ENCODE results near the gene VEGFB. TPM values are rescaled to one million over a fixed set of nuclear protein-coding genes. Genes with fewer than 3 reads are reported as not detected.

The VEGFB gene
- total RNA-seq, 4 donors from 2014 or later = 20.0 to 120 (median 26.0) TPM

- no peaks in the 10 kb centered on the region for H3K9me3 ChIP-seq
- no peak overlapping the region for H3K27ac ChIP-seq
- peak in 1 of 2 donors; percentile 17 for DNase-seq
- no peaks in the 10 kb centered on the region for H3K27me3 ChIP-seq
- TF ChIP-seq POLR2A (IDR thresholded peaks at IDR 0.05) = no peak
- no peak for TF ChIP-seq CTCF (IDR thresholded peaks at IDR 0.05)
- no peak overlapping the region for H3K4me3 ChIP-seq
- no peaks in the 10 kb centered on the region for H3K36me3 ChIP-seq
- no peaks in the 10 kb centered on the region for H3K4me1 ChIP-seq
- intact Hi-C loops (cut with DNase I; ENCODE audit: low total_unique reads) = no loop called here
Measured at GRCh38 chr11:64211181-64211872, 23.1 kb upstream of the VEGFB start.

GRCh38 chr11:64216879-64217278 lies 17.5 kb upstream of the VEGFB start:
- Histone ChIP-seq H3K4me1 (no peaks in the 10 kb centered on the region), H3K9me3 (no peaks in the 10 kb centered on the region), H3K4me3 (no peak overlapping the region), H3K27me3 (no peaks in the 10 kb centered on the region), H3K36me3 (no peaks in the 10 kb centered on the region), H3K27ac (no peak overlapping the region)
- intact Hi-C loops (cut with DNase I; ENCODE audit: low total_unique reads) = no loop called here
- no peak for TF ChIP-seq CTCF (IDR thresholded peaks at IDR 0.05)
- TF ChIP-seq POLR2A (IDR thresholded peaks at IDR 0.05) = no peak
- DNase-seq = no peak

GRCh38 chr11:64218628-64219353 lies 15.6 kb upstream of the VEGFB start:
- no peaks in the 10 kb centered on the region for H3K36me3 ChIP-seq
- intact Hi-C loops (cut with DNase I; ENCODE audit: low total_unique reads) = no loop called here
- no peaks in the 10 kb centered on the region for H3K9me3 ChIP-seq
- peak in 1 of 2 donors; percentile 21 for DNase-seq
- H3K4me3 ChIP-seq = no peak overlapping the region
- H3K27ac ChIP-seq = no peak overlapping the region
- H3K4me1 ChIP-seq = no peaks in the 10 kb centered on the region
- TF ChIP-seq POLR2A (IDR thresholded peaks at IDR 0.05) = no peak
- no peak for TF ChIP-seq CTCF (IDR thresholded peaks at IDR 0.05)
- H3K27me3 ChIP-seq = no peaks in the 10 kb centered on the region

GRCh38 chr11:64219354-64219684 lies 15.1 kb upstream of the VEGFB start:
- intact Hi-C loops (cut with DNase I; ENCODE audit: low total_unique reads) = no loop called here

More at GRCh38 chr11:64219354-64219684, 15.1 kb upstream of the VEGFB start:
- Histone ChIP-seq H3K4me1 (no peaks in the 10 kb centered on the region), H3K36me3 (no peaks in the 10 kb centered on the region), H3K9me3 (no peaks in the 10 kb centered on the region), H3K27me3 (no peaks in the 10 kb centered on the region), H3K27ac (no peak overlapping the region), H3K4me3 (no peak overlapping the region)
- no peak for TF ChIP-seq CTCF (IDR thresholded peaks at IDR 0.05)
- TF ChIP-seq POLR2A (IDR thresholded peaks at IDR 0.05) = no peak
- DNase-seq = peak in 1 of 2 donors; percentile 19

Measured in uterus (tissue), 4 donors.